SW 1271 (cell line): Measurements from ENCODE around the gene NHLRC4.
"Not testable (repeated sequence)": the region's sequence is repeated elsewhere in the genome, so short reads cannot be mapped to it uniquely, and the experiment has no call there.

ENCODE experiments used
- DNase-seq, 2 experiments: peaks; one replicate each; lab custom pipeline; 2025; lab: John Stamatoyannopoulos, UW

The NHLRC4 gene

GRCh38 chr16:597655-598054, 30.9 kb downstream of the NHLRC4 start:
- DNase-seq = not testable (repeated sequence)

GRCh38 chr16:598823-599739, 32.3 kb downstream of the NHLRC4 start:
- no peak for DNase-seq

GRCh38 chr16:600781-601180, 34.0 kb downstream of the NHLRC4 start:
- DNase-seq = no peak

DNA sequence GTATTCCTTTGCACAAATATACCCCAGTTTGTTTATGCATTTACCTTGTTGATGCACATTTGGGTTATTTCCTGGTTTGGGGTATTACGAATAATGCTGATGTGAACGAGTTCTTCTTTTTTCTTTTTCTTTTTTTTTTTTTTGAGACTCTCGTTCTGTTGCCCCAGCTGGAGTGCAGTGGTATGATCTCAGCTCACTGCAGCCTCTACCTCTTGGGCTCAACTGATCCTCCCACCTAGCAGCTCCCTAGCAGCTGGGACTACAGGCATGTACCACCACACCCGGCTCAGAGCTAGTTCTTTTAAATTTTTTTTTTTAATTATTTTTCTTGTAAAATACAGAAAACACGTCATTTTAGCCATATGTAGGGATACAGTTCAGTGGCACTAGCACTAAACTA, 37.1 kb downstream of the NHLRC4 start:
- DNase-seq = no peak

DNA sequence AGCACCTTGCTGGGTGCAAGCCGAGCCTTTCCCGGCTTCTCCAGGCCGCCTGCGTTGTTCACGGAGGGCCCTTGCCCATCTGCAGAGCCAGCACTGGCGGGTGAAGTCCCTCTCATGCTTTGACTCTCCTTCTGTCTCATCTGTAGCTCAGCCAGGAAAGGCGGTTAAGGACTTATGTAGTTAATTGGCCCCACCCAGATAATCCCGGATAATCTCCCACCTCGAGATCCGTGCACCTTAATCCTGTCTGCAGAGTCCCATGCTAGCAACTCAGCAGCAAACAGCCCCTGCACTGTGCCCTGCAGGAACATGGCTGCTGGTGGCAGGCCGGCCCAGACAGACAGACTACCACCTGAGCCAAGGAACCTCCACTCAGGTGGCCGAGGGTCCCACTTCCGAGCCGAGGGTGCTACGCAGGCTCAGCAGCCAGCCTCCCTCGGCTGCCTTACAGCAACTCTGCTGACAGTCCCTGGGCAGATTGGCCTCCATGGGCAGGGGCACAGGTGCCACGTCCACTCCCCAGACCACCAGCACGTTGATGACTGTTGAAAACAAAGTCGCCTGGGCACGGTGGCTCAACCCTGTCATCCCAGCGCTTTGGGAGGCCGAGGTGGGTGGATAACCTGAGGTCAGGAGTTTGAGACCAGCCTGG, 40.0 kb downstream of the NHLRC4 start:
- no peak for DNase-seq

DNA sequence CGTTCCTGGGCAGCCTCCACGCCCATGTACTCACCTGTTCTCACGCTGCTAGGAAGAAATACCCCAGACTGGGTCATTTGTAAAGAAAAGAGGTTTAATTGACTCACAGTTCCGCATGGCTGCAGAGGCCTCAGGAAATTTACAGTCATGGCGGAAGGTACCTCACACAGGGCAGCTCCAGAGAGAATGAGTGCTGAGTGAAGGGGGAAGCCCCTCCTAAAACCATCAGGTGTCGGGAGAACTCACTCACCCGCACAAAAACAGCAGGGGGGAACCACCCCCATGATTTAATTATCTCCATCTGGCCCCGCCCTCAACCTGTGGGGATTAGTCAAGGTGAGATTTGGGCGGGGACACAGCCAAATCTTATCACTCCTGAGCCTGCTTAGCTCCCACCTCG, 41.2 kb downstream of the NHLRC4 start:
- DNase-seq = no peak

DNA sequence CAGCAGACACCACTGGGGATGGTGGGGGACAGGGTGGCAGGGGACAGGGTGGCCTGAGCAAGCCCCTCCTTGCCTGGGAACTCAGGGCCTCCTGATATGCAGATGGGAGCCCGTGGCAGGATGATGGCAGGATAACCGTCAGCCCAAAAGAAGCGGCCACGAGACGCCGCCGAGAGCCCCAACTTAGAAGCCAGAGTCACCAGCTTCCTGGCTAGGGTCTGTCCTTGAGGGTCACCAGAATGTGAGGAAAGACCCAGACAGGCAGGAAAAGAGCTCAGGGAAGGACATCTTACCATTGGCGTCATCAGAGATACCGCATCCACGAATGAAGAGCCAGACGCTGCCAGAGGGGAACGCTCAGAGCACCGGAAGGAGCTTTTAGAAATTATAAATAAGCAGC, 42.5 kb downstream of the NHLRC4 start:
- no peak for DNase-seq

- no peak for DNase-seq
Measured at GRCh38 chr16:609984-610383, 43.2 kb downstream of the NHLRC4 start.

GRCh38 chr16:610513-611381, 43.9 kb downstream of the NHLRC4 start:
- DNase-seq = no peak

- no peak for DNase-seq
Measured at GRCh38 chr16:615122-615521, 48.3 kb downstream of the NHLRC4 start.

- no peak for DNase-seq
Measured at GRCh38 chr16:616733-617586, 50.2 kb downstream of the NHLRC4 start.

DNA sequence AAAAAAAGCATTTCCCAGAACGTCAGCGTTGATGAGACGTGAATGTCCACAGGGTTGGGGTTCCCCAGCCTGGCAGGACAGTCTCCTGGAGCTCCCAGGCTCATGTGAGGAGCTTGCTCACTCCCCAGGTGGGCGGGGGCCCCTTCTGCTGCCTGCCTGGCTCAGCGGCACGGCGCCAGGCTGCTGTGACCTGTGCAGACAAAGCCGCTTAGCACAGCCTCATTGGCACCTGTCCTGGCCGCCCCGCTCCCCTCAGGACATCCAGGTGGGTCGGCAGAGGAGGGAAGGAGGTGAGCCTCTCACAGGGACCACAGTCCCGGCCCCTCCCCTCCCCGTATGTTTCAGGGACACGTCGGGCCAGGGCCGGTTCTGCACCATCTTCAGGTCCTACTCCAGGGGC, 51.0 kb downstream of the NHLRC4 start:
- no peak for DNase-seq
